Fibroblast of skin of right biceps (primary cell): ENCODE measurements around the gene SSBP3.

ENCODE experiments used
- DNase-seq: peaks from one replicate; pipeline ENCODE4 v3.0.0-alpha.2; 2013

SSBP3 gene

DNA sequence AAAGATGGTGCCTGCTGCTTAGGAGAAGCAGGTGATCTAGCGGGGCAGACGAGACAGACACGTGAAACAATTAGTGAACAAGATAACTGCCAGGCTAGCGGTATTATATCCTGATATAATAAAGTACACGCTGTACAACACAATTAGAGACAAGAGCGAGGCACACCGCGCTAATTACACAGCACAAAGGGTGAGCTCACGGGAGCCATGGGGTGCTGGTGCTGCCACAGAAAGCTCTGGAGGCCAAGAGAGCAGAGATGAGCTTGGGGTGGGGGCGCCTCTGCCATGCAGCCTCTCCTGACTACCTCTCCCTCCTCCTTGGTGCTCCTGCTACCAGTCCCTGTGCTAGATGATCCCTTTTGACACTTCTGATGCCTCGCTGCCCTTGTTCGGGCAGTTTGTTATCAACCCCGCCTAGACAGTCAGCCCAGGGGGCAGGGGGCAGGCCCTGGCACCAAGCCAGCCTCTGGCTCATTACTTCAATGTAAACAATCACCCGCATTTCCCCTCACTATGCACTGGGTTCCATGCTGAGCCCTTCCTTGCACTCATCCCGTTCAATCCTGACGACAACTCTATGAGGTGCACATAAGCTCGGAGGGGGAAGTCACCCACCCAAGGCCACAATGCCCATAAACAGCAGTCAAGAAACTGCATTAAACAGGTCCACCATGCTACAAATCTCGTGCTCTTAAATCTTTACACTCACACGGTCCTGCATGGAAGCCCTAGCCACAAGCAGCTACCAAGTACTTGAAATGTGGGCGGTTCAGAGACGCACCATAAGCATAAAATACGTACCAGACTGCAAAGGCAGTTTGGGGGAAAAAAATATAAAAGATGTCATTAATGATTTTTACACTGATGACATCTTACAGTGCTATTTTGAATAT, 103.0 kb downstream of the SSBP3 start:
- no peak for DNase-seq

DNA sequence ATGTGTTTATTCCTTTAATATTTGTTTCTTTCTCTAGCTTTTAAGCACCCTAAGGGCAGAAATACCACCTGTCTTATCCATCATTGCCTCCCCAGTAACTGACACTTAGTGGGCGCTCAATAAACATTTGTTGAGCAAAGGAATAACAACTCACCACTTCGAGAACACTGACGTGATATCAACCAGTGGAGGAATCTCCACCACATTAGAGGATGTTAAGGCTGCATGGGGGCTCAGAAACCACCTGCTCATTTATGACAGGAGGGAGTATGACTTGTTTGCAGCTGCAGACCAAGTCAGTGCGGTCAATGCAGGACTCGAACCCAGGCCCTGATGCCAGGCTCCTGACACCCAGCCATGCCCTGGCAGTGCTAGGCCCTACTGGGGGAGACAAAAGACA, 103.6 kb downstream of the SSBP3 start:
- DNase-seq, result no peak

DNA sequence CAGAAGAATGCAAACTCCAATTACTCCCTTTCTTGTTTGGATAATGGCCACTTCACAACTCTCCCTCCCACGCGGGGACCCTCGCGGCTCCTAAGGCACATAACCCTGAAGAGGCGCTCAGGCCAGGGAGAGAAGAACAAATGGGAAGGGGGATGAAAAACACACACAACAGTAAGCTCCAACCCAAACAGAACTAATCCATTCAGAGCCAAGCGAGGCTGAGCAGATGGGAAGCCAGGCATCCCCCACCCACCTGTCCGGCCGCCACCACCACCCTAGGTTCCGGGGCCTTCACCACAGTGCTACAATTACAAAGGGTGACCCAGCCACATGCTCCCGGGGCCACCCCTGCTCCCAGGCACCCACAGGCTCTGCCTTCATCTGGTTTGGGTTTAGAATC, 104.7 kb downstream of the SSBP3 start:
- no peak for DNase-seq

DNA sequence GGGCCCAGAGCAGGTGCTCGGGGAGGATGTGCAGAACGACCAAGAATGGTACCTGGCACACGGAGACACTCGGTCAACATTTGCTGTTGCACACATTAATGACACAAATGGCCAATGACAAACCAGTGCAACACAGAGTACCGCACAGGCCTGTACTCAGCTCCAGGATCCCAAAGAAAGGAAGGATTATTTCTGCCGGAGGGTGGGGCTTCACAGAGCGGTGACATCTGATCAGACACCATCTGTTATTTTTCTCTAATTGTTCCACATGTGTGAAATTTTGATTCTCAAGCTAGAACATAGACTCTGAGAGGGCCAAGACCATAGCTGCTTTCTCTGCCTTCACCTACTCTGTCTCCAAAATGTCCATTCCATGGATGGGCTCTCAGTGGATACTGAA, 105.8 kb downstream of the SSBP3 start:
- no peak for DNase-seq

DNA sequence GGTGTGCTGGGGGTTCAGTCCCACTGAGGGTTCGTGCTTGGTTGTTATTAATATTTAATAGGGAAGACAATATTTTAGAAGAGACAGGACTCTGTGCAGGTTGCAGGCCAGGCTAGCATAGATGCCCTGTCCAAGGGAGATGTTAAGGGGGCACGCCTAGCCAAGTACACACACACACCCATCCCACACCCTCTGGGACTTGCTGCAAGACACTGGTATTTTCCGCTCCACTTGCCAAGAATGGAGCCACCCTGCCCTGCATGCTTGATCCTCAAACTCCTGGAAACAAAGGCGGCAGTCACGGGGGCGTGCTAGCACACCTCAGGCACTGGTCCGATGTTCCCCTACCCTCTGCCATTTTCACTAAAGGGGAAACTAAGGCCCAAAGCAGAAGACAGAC, 107.2 kb downstream of the SSBP3 start:
- DNase-seq, result no peak

DNA sequence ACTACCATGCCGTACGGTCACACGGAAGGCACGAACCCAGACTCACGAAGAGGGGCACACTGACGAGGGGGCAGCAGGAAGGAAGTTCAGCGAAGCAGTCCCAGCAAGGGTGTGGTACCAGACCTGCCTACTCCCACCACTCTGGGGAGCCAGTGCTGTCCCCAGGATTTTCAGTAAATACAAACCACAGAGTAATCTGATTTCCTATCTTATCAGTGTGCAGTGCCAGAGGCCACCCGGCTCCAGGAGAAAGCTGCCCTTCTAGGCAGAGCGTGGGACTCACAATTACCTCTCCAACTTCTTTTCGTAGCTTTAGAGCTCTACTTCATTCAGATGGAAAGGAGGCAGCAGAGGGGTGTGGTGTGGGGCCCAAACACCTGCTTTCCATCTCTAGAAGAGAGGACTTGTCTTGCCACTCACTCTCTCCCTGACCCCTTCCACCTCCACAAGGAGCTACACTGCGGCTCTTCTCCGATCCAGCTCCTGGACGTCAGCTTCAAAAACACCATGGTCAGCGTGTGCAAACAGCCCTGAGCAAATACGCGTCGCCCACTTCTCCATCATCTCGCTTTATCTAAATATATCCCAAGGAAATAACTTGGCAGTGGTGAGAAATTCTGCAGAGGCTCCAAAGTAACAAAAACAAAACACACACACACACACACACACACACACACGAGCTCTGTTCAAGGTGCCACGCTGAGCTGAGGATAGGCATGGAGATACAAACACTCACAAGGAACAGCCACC, 107.7 kb downstream of the SSBP3 start:
- DNase-seq, result no peak

DNA sequence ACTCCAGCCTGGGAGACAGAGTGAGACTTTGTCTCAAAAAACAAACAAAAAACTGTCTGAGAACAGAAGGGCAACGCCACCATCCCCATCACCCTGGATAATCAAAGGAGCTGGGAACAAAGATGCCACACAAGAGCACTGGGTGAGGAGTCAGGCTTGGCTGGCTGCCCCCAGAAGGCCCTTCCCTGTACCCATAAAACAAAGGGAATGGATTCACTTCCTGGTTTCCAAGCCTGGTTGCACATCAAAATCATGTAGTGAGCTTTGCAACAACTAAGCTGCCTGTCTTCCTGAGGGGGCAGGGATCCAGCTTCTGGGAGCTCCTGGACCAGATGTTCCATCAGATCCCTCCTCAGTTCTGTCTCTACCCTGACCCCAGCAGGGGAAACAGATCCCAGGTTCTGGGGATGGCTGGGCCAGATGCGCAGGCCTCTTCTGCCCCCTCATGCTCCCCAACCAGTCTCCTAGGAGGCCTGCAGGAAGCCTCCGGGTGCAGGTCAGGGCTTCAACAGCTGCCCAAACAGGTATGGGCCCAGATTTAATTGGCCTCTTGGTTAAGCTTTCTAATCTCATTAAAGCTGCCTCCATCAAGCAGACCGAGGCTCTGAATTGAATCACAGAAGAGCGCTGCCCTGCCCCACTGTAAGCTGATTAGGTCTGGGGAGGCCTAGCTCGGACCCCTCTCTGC, 108.5 kb downstream of the SSBP3 start:
- peak; percentile 24 for DNase-seq

DNA sequence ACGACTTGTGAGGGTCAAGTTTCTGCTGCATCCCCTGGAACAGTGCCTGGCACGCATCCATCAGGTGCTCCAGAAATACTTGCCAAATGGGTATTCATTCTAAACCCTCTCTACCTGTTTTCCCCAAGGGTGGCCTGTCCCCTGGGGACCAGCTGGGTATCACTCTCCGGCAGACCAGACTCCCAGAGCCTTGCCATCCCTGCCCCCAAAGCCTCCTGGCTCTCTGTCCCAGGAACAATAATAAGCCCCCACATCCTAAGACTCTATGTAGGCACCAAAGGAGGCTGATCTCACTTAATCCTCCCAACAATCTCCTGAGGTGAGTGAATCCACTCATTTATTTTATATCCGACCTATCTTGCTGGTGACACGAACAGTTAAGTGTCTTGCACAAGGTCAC, 109.5 kb downstream of the SSBP3 start:
- no peak for DNase-seq

DNA sequence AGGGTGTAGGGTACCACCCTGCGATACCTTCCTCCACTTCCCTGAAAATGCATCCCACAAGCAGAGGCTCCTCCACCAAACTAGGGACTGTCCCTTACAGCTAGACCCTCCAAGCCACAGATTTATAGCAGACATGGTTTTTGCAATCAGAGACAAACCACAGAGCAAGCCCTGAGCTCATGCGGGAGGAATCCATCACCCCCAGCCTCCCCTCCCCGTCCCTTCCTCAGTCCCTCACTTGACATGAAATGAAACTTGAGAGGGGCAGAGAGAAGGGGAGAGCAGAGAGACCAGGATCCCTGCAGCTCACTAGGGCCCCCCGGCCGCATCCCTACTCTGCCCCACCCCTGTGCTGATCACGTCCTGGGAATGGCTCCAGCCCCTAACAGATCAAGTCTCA, 111.3 kb downstream of the SSBP3 start:
- DNase-seq, result peak; percentile 80

DNA sequence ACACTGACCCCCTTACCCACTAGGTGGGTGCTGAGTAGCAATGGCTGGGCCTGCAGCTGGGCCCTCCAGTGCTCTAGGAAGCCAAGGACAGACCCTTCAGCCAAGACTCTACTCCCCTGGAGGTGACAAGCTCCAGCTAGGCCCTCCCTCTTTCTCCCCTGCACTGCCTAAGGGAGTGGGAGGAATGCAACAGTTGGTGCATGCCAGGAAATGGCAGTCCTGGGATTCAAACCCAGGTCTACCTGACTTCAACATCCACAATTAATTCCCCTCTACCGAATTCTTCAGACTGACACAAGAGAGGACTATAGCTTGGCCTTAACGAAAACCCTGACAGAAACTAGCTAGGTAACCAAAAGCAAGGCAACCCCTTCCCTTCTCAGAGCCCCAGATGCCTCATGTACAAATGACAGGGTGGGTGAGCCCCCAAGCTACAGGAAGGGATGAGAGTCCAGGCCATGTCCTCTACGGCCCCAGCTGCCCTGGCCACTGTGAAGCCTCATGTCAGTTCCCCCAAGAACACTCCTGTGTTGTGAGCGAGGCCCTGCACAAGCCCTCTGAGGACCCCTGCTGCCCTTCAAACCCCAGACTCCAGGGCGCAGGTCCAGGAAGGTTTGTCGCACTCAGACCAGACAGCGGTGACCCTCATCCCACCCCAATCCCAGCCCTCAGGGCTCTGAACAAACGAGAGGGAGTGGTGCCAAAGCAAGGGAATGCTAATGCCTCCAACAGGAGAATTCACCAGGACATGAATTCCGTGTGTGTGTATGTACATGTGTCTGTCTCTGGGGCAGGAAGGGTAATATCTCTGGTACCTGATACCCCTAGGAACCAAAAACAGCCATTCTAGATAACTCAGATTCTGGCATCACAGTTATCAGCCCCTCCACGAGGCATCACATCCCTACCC, 113.9 kb downstream of the SSBP3 start:
- no peak for DNase-seq

DNA sequence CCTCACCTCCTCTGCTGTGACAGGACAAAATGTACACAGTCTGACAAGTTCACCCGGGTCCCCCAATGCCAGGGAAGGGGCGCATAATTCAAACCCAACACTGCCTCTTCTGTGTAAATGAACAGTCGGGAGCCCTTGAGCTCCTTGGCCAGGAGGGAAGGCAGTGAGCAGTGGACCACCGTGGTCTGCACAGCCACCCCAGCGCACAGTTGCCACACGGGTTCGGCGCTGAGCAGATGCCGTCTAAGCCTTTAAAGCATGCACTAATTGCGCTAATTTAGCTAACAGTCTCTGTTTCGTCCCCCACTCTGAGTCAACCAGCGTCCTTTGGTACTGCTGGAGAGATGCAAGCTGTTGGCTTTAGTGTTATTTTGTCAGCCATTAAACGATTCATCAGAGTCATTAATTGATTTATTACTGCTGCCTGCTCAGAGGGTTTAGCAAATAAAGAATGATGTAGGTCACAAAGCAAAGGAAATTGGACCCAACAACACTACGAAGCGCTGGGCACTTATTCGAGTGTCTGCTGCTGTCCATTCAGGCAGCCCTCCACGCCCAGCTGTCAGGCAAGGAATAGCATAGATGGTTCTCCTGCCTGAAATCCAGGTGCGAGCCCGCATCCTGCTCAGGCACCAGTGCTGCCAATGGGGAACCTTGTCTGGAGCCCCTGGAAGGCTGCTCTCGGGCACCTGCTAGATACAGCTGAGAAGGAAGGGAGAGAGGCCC, 114.8 kb downstream of the SSBP3 start:
- no peak for DNase-seq

DNA sequence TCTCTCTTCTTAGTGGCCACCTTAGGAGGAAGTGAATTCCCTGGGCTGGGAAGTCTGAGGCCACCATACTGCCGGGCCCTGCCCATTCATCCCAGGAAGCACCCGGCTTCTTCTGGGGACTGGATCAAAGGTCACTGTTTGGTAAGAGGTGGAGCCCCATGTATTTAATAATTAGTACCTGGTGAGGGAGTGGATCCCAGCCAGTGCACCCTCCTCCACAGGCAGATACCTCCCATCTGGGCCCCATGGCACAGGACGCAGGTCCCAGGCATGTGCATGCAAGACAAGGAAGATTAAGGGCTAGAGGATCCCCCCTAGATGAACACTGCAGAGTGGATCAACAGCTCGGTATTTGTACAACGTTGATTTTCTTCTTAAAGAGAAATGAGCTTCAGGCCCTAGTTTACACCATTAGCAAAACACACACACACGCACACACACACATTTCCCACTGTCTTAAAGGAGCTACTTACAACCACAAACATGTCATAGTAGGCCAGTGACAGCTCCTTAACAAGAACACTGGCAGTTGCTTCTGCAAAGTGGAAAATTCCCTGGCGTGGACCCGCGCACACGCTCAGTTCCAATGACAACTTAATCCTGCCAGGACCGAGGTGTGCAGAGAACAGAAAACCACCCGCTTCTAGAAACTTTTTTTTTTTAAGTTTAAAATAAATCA, 115.5 kb downstream of the SSBP3 start:
- DNase-seq, result peak; percentile 63

DNA sequence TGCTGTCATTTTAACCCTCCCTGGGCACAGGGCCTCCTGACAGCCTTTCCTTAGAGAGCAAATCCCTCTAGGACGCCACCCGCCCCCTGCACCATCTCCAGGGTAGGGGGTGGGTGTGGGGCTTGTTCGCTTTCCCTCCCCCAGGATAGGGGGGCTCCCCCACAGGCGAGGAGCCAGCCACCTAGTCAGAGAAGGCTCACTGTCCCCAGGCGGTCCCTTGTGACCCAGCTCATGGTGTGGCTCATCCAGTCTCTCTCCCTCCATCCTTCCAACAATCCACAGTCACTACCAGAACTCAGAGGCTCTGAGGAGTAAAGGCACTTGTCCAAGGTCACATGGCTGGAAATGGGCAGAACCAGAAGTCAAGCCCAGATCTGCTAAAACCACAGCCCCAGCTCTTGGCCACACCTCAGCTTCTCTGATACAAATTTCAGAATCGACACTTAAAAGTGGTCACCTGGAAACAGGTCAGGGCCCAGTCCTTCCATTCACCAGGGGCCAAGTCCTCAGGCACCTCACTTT, 116.4 kb downstream of the SSBP3 start:
- DNase-seq, result no peak

DNA sequence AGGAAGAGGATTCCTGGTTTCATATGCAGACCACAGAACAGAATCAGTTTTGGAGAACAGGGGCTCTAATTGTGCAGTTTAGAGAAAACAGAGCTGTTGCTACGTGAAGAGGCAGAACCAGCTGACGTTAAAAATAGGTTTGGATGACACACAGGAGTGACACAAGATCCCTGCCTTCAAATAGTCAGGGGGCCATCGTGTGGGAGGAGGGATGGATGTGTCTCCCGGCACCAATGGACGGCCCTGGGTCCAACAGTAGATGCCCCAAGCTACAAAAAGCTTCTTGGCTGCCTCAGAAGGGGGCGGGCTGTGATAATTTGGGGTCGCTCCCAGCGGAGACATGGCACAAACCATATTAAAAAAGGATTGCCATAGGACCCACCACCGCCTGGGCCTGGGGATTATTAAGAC, 118.4 kb downstream of the SSBP3 start:
- peak; percentile 84 for DNase-seq

DNA sequence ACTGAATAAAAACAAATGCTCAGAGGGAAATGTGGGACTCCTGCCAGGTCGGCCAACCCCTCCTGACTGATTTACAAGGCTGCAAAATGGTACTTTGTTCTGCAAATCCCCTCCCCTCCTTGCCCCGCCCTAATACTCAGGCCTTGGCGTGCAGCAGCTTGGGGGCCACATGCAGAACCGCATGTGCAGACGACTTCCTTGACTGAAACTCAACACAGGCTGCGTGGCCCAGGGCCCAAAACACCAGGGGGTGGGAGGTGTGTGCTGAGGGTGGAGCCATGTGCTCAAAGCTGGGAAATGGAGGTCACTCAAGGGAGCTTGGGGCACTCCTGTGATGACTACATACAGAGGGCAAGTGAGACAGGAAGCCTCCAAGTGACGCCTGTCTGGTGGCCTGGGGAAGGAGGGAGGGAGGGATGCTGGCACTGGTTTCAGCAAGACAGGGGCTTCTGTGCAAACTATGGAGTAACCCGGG, 119.0 kb downstream of the SSBP3 start:
- peak; percentile 95 for DNase-seq

DNA sequence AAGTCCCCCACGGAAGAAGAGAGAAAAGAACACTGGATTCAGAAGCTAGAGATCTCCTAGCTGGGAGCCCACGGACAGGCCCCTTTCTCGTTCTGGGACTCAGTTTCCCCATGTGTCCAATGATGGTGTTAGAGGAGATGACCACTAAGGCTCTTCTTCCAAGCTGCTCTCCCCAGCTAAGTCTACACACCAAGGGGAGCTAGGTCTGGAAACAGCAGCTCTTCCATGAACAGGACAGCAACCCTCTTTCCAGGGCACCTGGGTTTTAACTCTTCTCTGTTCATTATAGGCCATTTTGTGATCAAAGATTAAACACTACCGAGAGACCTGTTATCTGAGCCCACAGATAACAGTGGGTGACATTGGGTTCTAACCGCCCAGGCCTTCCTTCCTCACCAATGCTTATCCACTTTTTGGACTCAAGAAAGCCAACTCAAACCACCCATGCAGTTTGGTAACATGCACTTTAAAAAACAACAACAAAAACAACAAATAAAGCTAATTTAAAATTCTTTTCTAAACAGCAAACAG, 120.3 kb downstream of the SSBP3 start:
- DNase-seq, result no peak

DNA sequence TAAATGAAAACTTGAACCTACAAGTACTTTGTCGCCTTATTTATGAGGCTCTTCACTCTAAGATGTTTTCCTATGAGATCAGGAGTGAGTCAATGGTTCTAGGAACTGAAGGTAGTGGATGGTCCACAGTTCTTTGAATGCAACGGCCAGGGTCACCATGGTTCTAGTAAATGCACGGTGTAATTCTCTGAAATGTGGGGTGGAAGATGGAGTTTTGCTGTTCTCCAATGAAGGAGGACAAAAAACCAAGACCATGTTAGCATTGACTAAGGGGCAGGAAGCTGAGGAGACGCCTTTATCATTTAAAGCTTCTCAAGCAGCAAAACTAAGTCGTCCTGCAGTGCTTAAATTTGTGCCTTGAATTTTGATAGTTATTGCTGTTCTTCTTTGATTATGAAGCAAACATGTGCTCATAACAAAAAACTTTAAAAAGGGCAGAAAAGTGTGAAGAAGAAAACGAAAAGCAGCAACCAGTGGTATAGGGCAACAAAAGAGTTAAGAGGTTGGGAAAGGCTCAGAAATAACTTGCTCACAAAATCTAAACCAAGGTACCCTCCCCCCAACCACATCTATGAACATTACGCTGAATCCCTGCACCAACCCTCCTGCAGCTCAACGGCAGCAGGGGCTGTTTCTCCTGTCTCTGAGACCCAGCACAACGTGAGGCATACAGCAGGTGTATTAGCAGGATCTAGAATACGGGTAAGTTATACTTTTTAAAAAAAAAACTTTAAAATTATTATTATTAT, 121.2 kb downstream of the SSBP3 start:
- DNase-seq, result no peak

DNA sequence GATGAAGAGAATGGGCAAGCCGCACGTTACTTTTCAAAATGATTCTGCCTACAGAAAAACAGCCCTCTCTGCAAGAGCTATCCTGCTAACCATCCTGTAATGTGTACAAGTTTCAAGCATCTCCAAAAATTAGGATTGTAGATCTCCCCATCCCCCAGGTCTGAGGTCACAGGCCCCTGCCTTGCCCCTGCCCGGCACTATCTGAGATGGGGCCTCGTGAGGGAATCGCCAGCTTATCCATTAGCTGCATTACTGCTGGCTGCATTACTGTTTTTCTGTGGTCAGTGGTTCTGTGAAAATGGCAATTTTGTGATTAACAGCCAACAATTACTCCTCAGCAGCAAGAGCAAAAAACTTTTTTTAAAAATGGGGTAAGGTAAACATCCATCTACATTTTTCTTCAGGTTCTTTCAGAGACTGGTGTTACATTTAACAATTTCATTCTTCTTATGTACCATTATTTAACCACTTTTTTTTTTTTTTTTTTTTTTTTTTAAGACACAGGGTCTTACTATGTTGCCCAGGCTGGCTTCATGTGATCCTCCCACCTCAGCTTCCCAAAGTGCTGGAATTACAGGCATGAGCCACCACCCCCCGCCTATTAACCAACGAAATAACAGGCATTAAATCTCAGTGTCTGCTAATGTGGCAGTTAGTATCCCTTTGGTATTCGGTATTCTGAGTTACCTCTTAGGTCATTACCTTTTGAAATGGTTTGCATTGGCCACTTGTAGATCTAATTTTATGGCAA, 122.4 kb downstream of the SSBP3 start:
- DNase-seq, result no peak
